Measurements from ENCODE around the gene CYB561D1. TPM values are rescaled to one million over a fixed set of nuclear protein-coding genes. Genes with fewer than 3 reads are reported as not detected.

Gene CYB561D1
- total and polyA plus RNA-seq, 2 of the 8 experiments (the other 6 are each of a cell fraction or from before 2014, with no cell fraction given) = 3.6 to 3.8 TPM

- TF ChIP-seq BACH1 (IDR thresholded peaks at IDR 0.05; ENCODE audit: low read length) = no peak
- TF ChIP-seq SUZ12 (IDR thresholded peaks at IDR 0.05; ENCODE audit: low read length) = no peak
- no peak for TF ChIP-seq POLR2A (IDR thresholded peaks at IDR 0.05; ENCODE audit: control extremely low read depth in 1 of 2, low read depth in 2 of 2, low read length in 2 of 2)
- TF ChIP-seq NRF1 (IDR thresholded peaks at IDR 0.05; ENCODE audit: low read depth, low read length) = no peak
- TF ChIP-seq RXRA (IDR thresholded peaks at IDR 0.05; ENCODE audit: insufficient read depth, low read depth, low read length) = no peak
- no peak for TF ChIP-seq TCF12 (IDR thresholded peaks at IDR 0.05; ENCODE audit: low read depth, low read length)
- TF ChIP-seq CHD1 (IDR thresholded peaks at IDR 0.05; ENCODE audit: low read depth, low read length) = no peak
Observed at GRCh38 chr1:109467301-109467777, 26.6 kb upstream of the CYB561D1 start (continued).

Measured in H1 (cell line).